ENCODE measurements around the gene SLC1A5.

SLC1A5 gene

DNA sequence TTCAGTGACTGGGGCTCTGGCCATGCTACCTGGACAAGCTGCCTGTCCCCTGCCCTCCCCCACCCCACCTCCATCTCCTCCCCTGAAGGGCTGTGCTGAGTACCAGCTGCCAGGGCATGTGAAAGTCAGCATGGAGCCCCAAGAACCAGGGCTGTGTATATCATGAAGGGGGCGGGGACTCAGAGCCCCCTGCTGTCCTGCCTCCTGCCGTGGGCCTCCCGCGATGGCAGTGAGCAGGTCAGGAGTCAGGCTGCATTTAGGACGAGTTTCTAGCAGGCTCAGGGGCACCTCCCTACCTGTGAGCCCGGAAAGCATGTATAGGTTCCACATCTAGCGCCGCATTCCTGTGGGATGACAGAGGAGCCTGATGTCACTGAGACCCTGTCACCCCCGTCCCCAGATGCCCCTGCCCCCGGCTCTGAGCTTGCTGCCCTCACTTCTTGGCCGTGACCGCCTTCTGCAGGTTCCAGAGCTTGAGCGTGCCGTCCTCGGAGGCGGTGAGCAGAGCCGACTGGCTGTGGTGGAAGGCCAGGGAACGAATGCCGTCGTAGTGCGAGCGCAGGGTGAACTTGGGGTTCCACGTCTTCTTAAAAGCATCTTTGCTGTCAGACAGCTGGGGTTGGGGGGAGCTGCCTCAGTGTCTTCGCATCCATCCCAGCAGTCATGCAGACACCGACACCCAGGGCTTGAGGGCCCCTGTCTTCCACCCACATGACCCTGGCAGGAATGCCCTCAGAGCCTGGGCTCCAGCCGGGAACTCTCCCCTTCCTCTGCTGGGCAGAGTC lies 63.2 kb downstream of the SLC1A5 start:
- DNase-seq (ENCODE audit: low read depth), result no peak
